Measurements from ENCODE around the gene ZNF19.
A peak's percentile ranks its signal among the peaks of the same experiment; 100 is the strongest.

The ZNF19 gene

GRCh38 chr16:71461686-71462648 is 27.2 kb downstream of the ZNF19 start, which contains the start of gene ZNF23:
TSS of gene ZNF23 (minus strand) at chr16:71462247. CDS start at chr16:71456796, 5,451 bp downstream.
- Histone ChIP-seq H3K27ac (ENCODE audit: low read length) (peak within 1 kb of the TSS; percentile 78), H3K4me3 (ENCODE audit: low read depth in 1 of 2, low read length in 2 of 2) (peak within 1 kb of the TSS; percentile 95 to 99), H3K36me3 (ENCODE audit: control insufficient read depth in 1 of 2, insufficient read depth in 2 of 2, low read length in 2 of 2) (no peaks in the 10 kb centered on the region), H3K4me1 (ENCODE audit: control insufficient read depth in 1 of 2, insufficient read depth in 2 of 2, low read length in 2 of 2) (peaks cover 0 to 19% of the 10 kb centered on the region in 2 donors), H3K27me3 (ENCODE audit: low read depth, low read length) (no peaks in the 10 kb centered on the region), H3K9me3 (ENCODE audit: control insufficient read depth in 1 of 2, low read length in 2 of 2) (no peaks in the 10 kb centered on the region)

DNA sequence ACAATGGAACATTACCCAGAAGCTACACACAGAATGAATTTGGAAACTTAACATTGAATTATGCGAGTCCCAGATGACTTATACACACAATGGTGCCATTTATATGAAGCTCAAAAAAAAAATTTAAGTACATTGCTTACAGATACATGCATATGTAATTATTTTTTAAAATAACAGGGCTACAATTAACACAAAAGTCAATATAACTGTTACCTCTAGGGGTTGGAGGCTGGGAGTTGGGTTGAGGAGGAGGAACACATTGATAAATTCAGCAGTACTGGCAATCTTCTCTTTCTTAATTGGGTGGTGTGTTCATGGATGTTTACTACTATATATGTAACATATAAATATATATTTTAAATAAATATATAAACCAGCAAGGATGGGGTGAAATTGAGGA is 28.2 kb downstream of the ZNF19 start:
- no peak overlapping the region for H3K27ac ChIP-seq (ENCODE audit: low read length)

GRCh38 chr16:71460236-71460635 is 28.9 kb downstream of the ZNF19 start:
- Histone ChIP-seq H3K36me3 (ENCODE audit: control insufficient read depth in 1 of 2, insufficient read depth in 2 of 2, low read length in 2 of 2) (peaks cover 14 to 16% of the 10 kb centered on the region in 2 donors), H3K27me3 (ENCODE audit: low read depth, low read length) (no peaks in the 10 kb centered on the region), H3K27ac (ENCODE audit: low read length) (no peak overlapping the region), H3K4me1 (ENCODE audit: control insufficient read depth in 1 of 2, insufficient read depth in 2 of 2, low read length in 2 of 2) (peaks cover 0 to 19% of the 10 kb centered on the region in 2 donors), H3K4me3 (ENCODE audit: low read depth in 1 of 2, low read length in 2 of 2) (no peak overlapping the region), H3K9me3 (ENCODE audit: control insufficient read depth in 1 of 2, low read length in 2 of 2) (no peaks in the 10 kb centered on the region)

More for the DNA sequence above, 28.2 kb downstream of the ZNF19 start:
- H3K36me3 ChIP-seq (ENCODE audit: control insufficient read depth in 1 of 2, insufficient read depth in 2 of 2, low read length in 2 of 2), result peaks cover 7 to 9% of the 10 kb centered on the region in 2 donors
- peak overlapping the region; percentile 95 to 99 for H3K4me3 ChIP-seq (ENCODE audit: low read depth in 1 of 2, low read length in 2 of 2)
- no peaks in the 10 kb centered on the region for H3K9me3 ChIP-seq (ENCODE audit: control insufficient read depth in 1 of 2, low read length in 2 of 2)
- H3K27me3 ChIP-seq (ENCODE audit: low read depth, low read length), result no peaks in the 10 kb centered on the region
- H3K4me1 ChIP-seq (ENCODE audit: control insufficient read depth in 1 of 2, insufficient read depth in 2 of 2, low read length in 2 of 2), result peaks cover 0 to 19% of the 10 kb centered on the region in 2 donors

GRCh38 chr16:71459510-71459909 is 29.6 kb downstream of the ZNF19 start:
- no peak overlapping the region for H3K27ac ChIP-seq (ENCODE audit: low read length)
- H3K36me3 ChIP-seq (ENCODE audit: control insufficient read depth in 1 of 2, insufficient read depth in 2 of 2, low read length in 2 of 2), result peaks cover 22 to 23% of the 10 kb centered on the region in 2 donors
- no peak overlapping the region for H3K4me3 ChIP-seq (ENCODE audit: low read depth in 1 of 2, low read length in 2 of 2)

DNA sequence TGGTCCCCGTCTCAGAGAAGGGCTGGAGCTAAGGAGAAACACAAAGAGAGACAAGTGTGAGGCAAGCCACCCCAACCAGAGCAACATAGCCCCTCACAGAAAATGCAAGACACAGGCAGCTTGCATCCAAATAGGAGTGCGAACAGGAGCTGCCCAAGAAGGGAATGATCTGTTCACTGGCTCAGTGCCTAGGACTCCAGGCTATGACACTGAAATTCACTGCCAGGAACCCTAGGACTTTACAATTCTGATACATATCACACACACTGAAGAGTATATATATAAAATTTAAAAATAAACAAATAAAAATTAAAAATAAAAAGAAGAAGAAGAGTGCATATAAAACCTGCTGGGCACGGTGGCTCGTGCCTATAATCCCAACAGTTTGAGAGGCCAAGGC is 32.3 kb downstream of the ZNF19 start:
- H3K36me3 ChIP-seq (ENCODE audit: control insufficient read depth in 1 of 2, insufficient read depth in 2 of 2, low read length in 2 of 2), result peaks cover 47 to 50% of the 10 kb centered on the region in 2 donors
- no peak overlapping the region for H3K27ac ChIP-seq (ENCODE audit: low read length)
- H3K4me1 ChIP-seq (ENCODE audit: control insufficient read depth in 1 of 2, insufficient read depth in 2 of 2, low read length in 2 of 2), result peaks cover 0 to 19% of the 10 kb centered on the region in 2 donors
- H3K9me3 ChIP-seq (ENCODE audit: control insufficient read depth in 1 of 2, low read length in 2 of 2), result peaks cover 11 to 19% of the 10 kb centered on the region in 2 donors
- no peaks in the 10 kb centered on the region for H3K27me3 ChIP-seq (ENCODE audit: low read depth, low read length)
- H3K4me3 ChIP-seq (ENCODE audit: low read depth in 1 of 2, low read length in 2 of 2), result no peak overlapping the region

More at GRCh38 chr16:71459510-71459909, 29.6 kb downstream of the ZNF19 start:
- H3K9me3 ChIP-seq (ENCODE audit: control insufficient read depth in 1 of 2, low read length in 2 of 2), result no peaks in the 10 kb centered on the region
- peaks cover 0 to 19% of the 10 kb centered on the region in 2 donors for H3K4me1 ChIP-seq (ENCODE audit: control insufficient read depth in 1 of 2, insufficient read depth in 2 of 2, low read length in 2 of 2)
- no peaks in the 10 kb centered on the region for H3K27me3 ChIP-seq (ENCODE audit: low read depth, low read length)

DNA sequence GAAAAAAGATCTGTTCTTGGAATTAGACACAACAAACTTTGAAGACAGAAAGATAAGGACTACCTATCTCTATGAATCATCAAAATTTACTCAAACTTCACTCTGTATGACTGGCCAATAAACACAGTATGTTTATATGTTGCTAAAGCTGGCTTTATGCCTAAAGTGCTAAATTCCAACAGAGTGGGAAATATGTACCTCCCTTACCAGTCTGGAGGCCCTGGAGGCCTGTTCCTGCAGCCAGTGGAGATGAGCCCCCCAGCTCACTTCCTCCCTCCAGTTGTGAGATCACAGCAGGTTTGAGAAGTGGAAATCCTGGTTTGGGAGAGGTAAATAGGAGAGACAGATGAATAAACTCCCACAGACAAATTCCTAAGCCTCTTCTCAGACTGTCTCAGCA is 36.1 kb downstream of the ZNF19 start:
- no peaks in the 10 kb centered on the region for H3K27me3 ChIP-seq (ENCODE audit: low read depth, low read length)
- no peaks in the 10 kb centered on the region for H3K4me1 ChIP-seq (ENCODE audit: control insufficient read depth in 1 of 2, insufficient read depth in 2 of 2, low read length in 2 of 2)
- peaks cover 48 to 56% of the 10 kb centered on the region in 2 donors for H3K9me3 ChIP-seq (ENCODE audit: control insufficient read depth in 1 of 2, low read length in 2 of 2)
- peaks cover 77 to 88% of the 10 kb centered on the region in 2 donors for H3K36me3 ChIP-seq (ENCODE audit: control insufficient read depth in 1 of 2, insufficient read depth in 2 of 2, low read length in 2 of 2)
- H3K4me3 ChIP-seq (ENCODE audit: low read depth in 1 of 2, low read length in 2 of 2), result peak overlapping the region in 1 of 2 donors; percentile 44
- no peak overlapping the region for H3K27ac ChIP-seq (ENCODE audit: low read length)

GRCh38 chr16:71449020-71449419 is 40.1 kb downstream of the ZNF19 start:
- peaks cover 52 to 65% of the 10 kb centered on the region in 2 donors for H3K36me3 ChIP-seq (ENCODE audit: control insufficient read depth in 1 of 2, insufficient read depth in 2 of 2, low read length in 2 of 2)
- peak overlapping the region; percentile 49 to 57 for H3K4me3 ChIP-seq (ENCODE audit: low read depth in 1 of 2, low read length in 2 of 2)
- H3K9me3 ChIP-seq (ENCODE audit: control insufficient read depth in 1 of 2, low read length in 2 of 2), result peaks cover 63 to 94% of the 10 kb centered on the region in 2 donors
- no peak overlapping the region for H3K27ac ChIP-seq (ENCODE audit: low read length)
- H3K27me3 ChIP-seq (ENCODE audit: low read depth, low read length), result no peaks in the 10 kb centered on the region
- no peaks in the 10 kb centered on the region for H3K4me1 ChIP-seq (ENCODE audit: control insufficient read depth in 1 of 2, insufficient read depth in 2 of 2, low read length in 2 of 2)

GRCh38 chr16:71448274-71448866 is 40.8 kb downstream of the ZNF19 start:
- H3K9me3 ChIP-seq (ENCODE audit: control insufficient read depth in 1 of 2, low read length in 2 of 2), result peaks cover 63 to 95% of the 10 kb centered on the region in 2 donors
- H3K36me3 ChIP-seq (ENCODE audit: control insufficient read depth in 1 of 2, insufficient read depth in 2 of 2, low read length in 2 of 2), result peaks cover 45 to 59% of the 10 kb centered on the region in 2 donors
- H3K4me3 ChIP-seq (ENCODE audit: low read depth in 1 of 2, low read length in 2 of 2), result peak overlapping the region; percentile 49 to 57
- no peak overlapping the region for H3K27ac ChIP-seq (ENCODE audit: low read length)
- no peaks in the 10 kb centered on the region for H3K27me3 ChIP-seq (ENCODE audit: low read depth, low read length)
- H3K4me1 ChIP-seq (ENCODE audit: control insufficient read depth in 1 of 2, insufficient read depth in 2 of 2, low read length in 2 of 2), result no peaks in the 10 kb centered on the region

DNA sequence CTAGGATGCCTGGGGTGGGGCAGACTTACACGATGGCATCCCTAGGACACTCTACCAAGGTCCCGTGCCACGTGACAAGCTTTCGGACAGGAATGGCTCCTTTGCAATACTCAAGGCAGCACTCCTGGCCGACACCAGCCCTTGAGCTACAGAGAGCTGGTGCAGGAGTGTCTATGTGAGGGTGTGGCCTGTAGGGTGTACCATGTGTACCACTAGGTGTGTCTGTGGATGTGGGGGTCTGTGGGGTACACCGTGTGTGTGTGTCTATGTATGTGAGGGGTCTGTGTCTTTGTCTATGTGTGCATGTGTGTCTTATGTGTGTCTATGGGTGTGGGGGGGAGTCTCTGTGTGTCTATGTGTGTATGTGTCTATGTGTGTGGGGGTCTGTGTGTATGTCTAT is 45.4 kb downstream of the ZNF19 start:
- H3K4me1 ChIP-seq (ENCODE audit: control insufficient read depth in 1 of 2, insufficient read depth in 2 of 2, low read length in 2 of 2), result no peaks in the 10 kb centered on the region
- H3K27me3 ChIP-seq (ENCODE audit: low read depth, low read length), result no peaks in the 10 kb centered on the region
- peaks cover 22 to 70% of the 10 kb centered on the region in 2 donors for H3K9me3 ChIP-seq (ENCODE audit: control insufficient read depth in 1 of 2, low read length in 2 of 2)
- peaks cover 0 to 12% of the 10 kb centered on the region in 2 donors for H3K36me3 ChIP-seq (ENCODE audit: control insufficient read depth in 1 of 2, insufficient read depth in 2 of 2, low read length in 2 of 2)
- H3K27ac ChIP-seq (ENCODE audit: low read length), result no peak overlapping the region
- no peak overlapping the region for H3K4me3 ChIP-seq (ENCODE audit: low read depth in 1 of 2, low read length in 2 of 2)

DNA sequence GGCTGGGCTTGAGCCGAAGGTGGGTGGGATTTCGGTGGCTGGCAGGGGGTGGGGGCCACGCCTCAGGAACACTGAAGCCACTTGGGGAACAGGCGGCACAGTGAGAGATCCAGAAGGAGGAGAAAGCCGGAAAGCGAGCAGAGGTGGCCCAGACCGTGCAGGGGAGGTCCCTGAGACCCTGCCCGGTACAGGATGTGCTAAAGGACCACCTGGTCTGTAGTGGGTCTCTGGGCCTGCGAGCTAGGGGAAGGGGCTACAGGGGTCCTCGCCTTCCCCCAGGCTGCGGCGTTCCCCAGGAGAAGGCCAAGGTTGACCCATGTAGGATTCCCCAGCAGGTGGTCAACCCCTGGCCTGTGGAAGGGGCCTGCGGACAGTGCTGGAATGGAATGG is 47.1 kb downstream of the ZNF19 start, which contains the start of gene TLE7:
Gene TLE7 (minus strand): TSS at position 4 of the 390 bp plus-strand sequence. CDS start 8,730 bp downstream, outside the sequence.
- H3K27me3 ChIP-seq (ENCODE audit: low read depth, low read length), result no peaks in the 10 kb centered on the region
- H3K9me3 ChIP-seq (ENCODE audit: control insufficient read depth in 1 of 2, low read length in 2 of 2), result peaks cover 9 to 55% of the 10 kb centered on the region in 2 donors
- H3K4me3 ChIP-seq (ENCODE audit: low read depth in 1 of 2, low read length in 2 of 2), result peak within 1 kb of the TSS in 1 of 2 donors; percentile 26
- no peaks in the 10 kb centered on the region for H3K4me1 ChIP-seq (ENCODE audit: control insufficient read depth in 1 of 2, insufficient read depth in 2 of 2, low read length in 2 of 2)
- no peaks in the 10 kb centered on the region for H3K36me3 ChIP-seq (ENCODE audit: control insufficient read depth in 1 of 2, insufficient read depth in 2 of 2, low read length in 2 of 2)
- H3K27ac ChIP-seq (ENCODE audit: low read length), result no peak within 1 kb of the TSS

Data from muscle layer of duodenum (tissue), 2 donors.